HG03196 (cell line): ENCODE results near the gene ODAD2.
"Not testable (repeated sequence)": the region's sequence is repeated elsewhere in the genome, so short reads cannot be mapped to it uniquely, and the experiment has no call there.

ENCODE experiments used
- ATAC-seq: cut with Tn5 transposase; IDR thresholded peaks from one replicate; pipeline ENCODE4 v1.9.1; 2021; ENCODE audit not compliant: unreplicated experiment

Gene ODAD2

GRCh38 chr10:27998954-27999275, at the start of gene ODAD2:
ODAD2 (minus strand) TSS chr10:27999079; CDS start chr10:27995142, 3,937 bp downstream.
- ATAC-seq: no peak

DNA sequence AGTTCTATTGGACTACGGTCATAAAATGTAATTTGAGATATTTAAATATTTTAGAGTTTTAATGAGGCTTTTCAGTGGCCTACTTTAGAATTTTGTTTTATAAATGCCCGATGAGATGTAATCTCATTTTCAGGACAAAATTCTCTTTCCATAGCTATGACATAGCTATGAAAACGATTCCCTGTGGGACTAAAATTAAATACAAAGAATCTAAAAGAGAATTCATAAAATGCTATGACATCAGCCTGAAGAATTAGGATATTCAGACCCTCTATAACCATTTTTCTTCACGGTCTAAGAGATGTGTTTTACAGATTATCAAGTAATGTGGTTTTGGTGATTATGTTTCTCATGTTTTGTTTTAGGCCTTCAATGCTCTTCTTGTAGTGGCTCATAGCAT, 48.2 kb upstream of the ODAD2 start:
- no peak for ATAC-seq

- ATAC-seq: no peak
These were observed 47.7 kb upstream of the ODAD2 start for GRCh38 chr10:28046579-28046978.

GRCh38 chr10:28043941-28044340, 45.1 kb upstream of the ODAD2 start:
- ATAC-seq: no peak

DNA sequence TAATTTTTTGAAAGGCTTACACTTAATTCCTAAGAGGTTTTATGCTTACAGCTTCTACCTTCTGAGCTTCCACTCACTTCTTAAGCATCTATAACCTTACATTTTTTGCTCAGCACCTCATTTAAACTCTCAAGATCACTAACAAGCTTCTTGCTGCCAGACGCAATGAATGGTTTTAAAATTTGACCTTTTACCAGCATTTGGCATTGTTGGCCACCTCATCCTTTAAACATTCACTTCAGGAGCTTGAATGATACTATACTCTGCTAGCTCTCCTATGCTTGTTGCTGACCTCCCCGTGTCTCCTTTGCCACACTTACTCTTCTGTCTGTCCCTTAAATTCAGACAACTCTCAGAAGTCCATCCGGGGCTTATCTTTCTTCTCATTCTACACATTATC, 37.7 kb upstream of the ODAD2 start:
- ATAC-seq: no peak

DNA sequence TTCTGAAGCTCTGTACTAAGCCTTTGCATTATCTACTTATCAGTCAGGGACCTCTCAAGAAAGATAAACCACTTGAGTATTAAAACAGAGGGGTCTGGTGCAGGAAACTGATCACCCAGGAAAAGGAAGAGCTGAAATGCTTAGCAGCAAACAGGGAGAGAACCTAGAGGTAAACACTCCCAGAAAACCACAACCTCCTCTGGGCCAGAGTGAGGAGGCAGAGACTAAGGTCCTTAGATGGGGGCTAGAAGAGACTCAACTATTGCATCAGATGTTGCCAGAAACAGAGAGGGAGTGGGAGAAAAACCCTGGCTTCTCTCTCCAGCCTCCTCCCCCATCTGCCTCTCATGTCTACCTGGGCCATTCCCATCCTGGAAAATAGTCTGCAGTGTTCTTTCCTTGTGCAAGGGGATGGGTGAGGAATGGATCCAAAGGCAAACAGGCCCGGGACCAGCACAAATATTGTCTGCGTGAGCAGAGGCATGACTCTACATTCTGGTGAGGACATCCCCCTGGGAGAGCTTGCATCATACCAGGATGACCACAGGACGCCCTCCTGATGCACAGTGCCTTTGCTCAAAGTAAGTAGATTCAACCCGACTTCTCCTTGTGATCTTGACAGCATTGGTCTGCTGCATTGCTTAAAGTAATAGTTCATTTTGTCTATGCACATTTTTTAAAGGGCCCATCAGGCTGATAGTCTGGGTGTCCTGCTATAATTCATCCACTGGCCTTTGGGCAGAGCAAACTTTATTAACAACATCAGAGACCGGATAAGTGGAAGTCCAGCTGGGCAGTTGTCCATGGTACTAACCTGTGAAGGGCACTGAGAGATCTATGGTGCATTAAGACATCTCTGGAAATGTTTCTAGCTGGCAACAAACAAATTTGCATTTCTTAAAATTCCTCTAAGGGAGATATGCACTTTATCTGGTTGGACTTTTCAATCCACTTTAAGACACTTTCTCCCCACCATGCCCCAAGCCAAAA, 22.4 kb upstream of the ODAD2 start:
- ATAC-seq: no peak

DNA sequence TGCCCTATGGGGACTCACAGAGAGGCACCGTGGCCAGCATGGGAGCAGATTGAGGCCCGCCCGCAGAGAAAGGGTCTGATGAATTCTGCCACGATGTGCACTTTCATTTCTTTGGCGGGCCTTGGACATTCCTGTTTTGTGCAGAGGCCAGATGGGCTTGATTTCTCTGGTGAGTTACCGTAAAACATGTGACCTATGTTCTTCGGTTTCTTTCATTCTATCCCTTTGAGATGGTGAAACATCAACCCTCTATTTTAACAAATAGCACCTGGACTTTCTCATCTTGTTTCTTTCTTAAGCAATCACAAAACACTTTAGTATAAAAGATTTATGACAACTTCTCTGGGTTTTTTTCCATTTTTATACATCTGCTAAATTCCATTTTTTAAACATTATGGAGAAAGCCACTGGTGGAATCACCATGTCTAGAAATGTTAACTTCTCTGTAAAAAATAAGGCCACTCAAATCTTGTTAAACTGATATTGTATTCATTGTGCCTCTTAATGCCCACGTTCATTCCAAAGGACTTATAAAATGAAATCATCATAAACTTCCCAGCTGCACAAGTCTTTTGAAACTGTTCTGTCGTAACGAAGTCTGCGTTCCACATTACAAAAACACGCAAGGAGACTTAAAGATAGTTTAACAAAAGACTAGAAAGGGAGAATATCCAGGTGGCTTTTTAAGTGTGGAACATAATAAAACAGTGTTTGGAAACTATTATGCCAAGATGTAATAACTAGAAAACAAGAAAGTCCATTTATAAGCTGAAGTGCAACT, 21.4 kb upstream of the ODAD2 start:
- ATAC-seq: no peak

DNA sequence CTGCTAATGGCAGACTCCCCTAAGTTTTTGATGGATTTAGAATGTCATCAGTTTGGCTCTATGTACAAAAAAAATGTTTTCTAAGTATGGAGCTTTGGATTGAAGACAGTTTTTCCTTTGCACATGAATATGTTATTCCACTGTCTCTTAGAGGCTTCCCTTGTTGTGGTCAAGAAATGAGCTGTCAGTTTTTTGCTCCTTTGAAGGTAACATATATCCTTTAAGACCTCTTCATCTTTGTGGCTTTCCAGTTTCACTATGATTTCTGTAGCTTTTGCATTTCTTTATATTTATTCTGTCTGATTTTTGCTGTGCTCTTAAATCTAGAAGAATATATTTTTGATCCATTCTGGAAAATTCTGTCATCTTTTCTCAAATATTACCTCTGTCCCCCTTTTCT, 15.8 kb upstream of the ODAD2 start:
- no peak for ATAC-seq

GRCh38 chr10:28012990-28013515, 14.2 kb upstream of the ODAD2 start:
- ATAC-seq: no peak

DNA sequence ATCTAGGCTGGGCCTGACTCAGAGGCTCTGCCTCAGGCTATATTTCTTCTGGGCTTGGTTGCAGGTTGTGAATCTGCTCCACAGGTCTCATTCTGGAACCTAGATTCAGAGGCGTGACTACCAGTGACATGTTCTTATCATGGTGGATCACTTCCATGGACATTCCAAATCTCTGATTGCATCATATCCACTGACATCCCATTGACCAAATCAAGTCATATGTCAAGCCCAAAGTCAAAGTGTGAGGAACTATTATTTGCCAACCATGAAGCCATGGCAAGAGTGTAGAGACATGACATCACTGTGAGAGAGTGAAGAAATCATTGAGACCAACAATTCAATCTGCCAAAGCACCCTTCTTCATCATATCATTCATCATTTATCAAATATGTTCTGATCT, 11.9 kb upstream of the ODAD2 start:
- ATAC-seq: no peak

DNA sequence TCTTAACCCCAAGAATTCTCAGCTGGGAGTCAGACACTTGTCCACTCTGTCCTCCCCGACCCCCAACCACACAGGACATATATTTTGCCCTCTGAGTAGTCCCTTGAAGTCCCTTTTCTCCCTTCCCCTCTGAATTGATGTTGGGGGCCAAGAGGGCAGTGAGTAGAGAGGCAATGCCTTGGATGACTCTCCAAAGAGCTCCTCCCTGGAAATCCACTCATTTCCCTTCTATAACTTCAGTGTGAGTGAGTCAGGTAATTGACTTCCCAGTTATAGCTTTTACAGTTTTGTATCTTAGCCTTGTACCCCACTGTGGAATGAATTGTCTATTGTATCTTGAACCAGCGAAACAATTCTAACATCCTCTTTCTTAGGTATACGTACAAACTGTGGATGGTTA, 9.2 kb upstream of the ODAD2 start:
- no peak for ATAC-seq

DNA sequence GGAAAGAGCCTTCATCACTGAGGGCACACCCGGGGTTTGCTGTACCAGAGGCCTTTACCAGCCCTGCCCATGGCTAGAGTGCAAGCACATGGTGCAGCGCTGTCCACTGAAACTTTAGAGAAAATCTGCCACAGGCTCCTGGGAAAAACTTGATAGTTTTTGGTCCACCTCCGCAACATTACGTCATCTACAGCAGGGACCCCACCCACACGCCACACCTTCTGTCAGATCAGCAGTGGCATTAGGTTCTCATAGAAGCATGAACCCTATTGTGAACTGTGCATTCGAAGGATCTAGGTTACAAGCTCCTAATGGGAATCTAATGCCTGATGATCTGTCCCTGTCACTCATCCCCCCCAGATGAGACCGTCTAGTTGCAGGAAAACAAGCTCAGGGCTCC, 2.5 kb upstream of the ODAD2 start:
- no peak for ATAC-seq

DNA sequence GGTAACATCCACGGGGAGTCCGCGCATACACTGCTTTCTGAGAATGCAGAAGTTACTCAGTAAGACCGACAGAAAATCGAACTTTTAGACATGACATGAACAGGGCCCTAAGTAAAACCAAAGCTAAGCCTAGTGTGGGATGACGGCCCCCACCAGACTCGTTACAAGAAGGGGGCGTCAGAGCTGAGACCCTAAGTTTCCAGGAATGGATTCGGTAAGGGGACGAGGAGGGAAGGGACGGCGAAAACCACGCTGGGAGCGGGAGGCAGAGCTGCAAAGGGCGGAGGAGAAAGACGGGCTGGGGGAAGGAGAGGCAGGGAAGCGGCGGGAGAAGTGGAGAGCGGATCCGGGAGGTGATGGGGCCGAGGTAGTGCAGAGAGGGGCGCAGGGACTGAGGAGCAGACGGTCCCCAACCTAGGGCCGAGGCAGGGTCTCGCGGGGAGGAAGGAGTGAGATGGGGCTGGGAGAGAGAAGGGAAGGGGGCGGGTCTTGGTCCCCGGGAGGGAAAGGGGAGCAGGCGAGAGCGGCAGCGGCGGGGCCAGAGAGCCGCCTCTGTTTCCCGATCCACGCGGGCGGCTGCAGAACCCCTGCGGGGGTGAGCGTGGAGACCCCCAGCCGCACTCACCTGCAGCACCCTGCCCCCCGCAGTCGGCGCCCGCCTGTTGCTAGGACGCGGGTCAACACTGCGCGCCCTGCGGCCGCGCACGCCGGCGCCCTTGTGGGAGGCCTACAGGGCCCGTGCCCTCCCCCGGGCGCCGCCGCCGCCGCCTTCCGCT, 513 bp downstream of the ODAD2 start:
- no peak for ATAC-seq

- no peak for ATAC-seq
These were observed 1.1 kb downstream of the ODAD2 start for GRCh38 chr10:27997865-27998177.

DNA sequence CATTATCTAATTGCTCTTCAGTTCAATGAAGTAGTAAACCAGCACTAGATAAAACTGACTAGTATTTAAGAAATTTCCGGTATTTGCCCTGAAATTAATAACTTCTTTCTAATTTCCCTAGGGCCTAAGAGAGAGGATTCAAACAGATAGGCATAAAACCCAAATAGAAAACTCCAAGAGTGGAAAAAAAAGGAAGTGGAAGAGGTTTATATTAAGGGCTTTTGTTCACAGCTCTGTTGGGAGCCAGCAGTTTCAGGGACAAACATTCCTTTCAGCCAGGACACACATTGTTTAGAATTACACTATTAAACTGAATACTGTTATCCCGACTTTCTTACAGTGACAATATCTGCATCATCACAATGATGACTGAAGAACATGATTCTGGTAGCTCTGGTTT, 3.6 kb downstream of the ODAD2 start:
- no peak for ATAC-seq

GRCh38 chr10:27989357-27989756, 9.5 kb downstream of the ODAD2 start:
- not testable (repeated sequence) for ATAC-seq

DNA sequence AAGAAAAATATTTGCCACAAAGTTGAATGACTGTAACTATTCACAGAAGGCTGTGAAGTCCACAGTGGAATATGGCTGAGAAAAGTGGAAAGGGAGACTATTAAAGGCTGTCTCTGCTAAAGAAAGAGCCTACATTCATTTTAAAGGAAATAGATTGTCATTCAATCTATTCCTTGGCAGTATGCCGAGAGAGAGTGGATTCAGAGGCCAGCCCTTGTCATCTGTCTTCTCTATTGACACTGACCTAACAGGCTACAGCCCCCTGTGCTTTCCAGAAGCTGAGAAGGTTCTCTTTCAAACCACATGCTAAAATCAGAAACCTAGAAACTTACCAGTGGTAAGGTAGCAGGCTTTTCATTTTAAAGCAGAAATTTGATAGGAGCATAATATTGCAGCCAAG, 12.1 kb downstream of the ODAD2 start:
- no peak for ATAC-seq

GRCh38 chr10:27982875-27983543, 15.9 kb downstream of the ODAD2 start:
- no peak for ATAC-seq

GRCh38 chr10:27981744-27982143, 17.1 kb downstream of the ODAD2 start:
- no peak for ATAC-seq

DNA sequence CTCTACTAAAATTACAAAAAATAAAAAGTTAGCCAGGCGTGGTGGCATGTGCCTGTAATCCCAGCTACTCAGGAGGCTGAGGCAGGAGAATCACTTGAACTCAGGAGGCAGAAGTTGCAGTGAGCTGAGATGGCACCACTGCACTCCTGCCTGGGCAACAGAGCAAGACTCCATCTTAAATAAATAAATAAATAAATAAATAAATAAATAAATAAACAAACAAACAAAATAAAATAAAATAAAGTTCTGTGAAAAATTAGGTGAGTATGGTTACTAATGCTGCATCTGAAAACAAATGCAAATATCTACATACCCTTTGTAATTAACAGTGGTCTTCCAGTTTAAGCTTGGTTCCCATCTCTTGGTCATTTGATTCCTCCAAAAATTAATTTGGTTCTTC, 28.1 kb downstream of the ODAD2 start:
- not testable (repeated sequence) for ATAC-seq

DNA sequence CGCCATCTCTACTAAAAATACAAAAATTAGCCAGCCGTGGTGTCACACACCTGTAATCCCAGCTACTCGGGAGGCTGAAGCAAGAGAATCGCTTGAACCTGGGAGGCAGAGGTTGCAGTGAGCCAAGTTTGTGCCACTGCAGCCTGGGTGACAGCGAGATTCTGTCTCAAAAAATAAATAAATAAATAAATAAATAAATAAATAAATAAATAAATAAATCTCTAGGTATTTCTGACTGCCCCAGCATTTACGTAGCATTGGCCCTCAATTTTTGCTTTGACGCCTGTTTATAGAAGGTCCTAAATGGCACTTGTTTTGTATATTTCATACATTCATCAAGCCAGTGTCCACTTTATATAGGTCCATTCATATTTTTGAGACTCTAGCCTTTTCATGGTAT, 28.9 kb downstream of the ODAD2 start:
- not testable (repeated sequence) for ATAC-seq
